HK-2 (cell line): ENCODE measurements around the gene CPSF2.
"Not testable (repeated sequence)": the region's sequence is repeated elsewhere in the genome, so short reads cannot be mapped to it uniquely, and the experiment has no call there.

Experiments
- DNase-seq: peaks from one replicate; pipeline ENCODE4 v3.0.0-alpha.2; 2018; ENCODE audit not compliant: unreplicated experiment

The CPSF2 gene

DNA sequence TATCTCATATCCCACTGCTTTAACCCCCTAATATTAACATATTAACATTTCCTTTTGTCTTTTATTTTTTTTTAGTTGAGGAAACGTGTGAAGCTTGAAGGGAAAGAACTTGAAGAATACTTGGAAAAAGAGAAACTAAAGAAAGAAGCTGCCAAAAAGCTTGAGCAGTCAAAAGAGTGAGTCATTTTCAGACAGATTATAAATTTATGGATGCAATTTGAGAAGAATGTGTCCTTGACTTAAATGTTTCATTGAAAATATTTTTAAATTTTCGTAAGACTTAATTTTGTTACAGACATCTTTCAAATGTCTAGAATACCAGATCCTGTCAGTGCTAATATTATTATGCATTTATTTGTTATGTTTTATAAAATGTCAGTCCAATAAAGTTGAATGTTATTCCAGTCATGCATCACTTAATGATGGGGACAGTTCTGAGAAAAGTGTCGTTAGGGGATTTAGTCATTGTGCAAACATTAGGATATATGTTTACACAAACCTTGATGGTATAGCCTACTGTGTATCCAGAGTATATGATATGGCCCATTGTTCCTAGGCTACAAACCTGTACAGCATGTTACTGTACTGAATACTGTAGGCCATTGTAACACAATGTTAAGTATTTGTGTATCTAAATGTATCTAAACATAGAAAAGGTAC lies 32.6 kb downstream of the CPSF2 start:
- DNase-seq = no peak

DNA sequence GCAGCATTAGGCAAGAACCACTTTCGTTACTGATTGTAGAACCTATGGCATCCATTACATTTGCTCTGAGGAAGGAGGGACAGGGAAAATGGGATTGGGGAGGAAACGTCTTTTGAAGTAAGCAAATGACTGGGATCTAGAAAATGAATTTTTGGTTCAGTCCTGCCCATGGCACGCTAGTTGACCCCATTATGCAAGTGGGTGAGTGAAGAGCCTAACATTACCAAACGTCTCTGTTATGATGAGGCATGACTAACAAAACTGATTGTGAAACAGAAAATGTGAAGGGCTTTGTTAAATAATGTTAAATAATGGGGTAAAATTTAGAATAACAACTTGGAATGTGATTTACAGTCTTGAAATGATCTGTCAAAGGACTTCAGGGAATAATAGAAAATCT lies 38.9 kb downstream of the CPSF2 start:
- DNase-seq = no peak

DNA sequence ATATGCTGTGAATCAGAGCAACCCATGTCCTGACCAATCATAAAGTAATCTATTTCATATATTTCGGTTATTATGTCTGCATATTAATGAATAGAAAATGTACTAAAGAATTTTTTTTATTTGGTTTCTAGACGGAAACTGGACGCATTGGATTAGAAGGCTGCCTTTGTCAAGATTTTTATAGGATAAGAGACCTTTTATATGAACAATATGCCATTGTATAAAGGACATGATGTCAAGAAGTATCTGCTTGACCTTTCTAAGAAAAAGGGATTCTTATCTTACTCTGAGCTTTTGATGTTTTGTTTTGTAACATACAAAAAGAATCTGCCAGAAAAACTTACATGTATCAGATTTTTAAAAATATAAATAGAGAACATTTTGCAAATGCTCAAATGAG lies 39.8 kb downstream of the CPSF2 start:
- DNase-seq = no peak

DNA sequence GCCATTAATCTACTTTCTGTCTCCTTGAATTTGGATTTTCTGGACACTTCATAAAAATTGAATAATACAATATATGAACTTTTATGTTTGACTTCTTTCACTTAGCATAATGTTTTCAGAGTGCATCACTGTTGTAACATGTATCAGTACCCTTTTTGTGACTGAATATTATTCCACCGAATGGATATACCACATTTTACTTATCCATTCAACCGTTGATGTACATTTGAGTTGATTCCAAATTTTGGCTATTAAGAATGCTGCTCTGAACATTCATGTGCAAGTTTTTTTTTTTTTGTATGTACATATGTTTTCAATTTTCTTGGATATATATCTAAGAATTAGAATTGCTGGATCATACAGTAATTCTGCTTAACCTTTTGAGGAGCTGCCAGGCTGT lies 43.2 kb downstream of the CPSF2 start:
- DNase-seq = no peak

DNA sequence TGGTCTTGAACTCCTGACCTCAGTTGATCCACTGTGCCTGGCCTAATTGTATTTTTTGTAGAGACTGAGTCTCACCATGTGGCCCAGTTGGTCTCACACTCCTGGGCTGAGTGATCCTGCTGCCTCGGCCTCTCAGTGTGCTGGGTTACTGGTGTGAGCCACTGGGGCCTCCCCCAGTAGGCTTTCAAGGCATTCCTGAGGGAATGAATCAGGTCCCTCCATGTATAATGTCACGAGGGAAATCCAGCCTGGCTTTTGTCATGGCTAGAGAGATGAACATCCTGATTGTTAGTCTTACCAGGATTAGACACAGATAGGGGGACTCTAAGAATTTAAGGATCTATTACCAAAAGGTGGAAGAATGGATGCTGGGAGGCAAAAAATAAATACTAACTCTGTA lies 51.9 kb downstream of the CPSF2 start:
- peak; percentile 40 for DNase-seq

DNA sequence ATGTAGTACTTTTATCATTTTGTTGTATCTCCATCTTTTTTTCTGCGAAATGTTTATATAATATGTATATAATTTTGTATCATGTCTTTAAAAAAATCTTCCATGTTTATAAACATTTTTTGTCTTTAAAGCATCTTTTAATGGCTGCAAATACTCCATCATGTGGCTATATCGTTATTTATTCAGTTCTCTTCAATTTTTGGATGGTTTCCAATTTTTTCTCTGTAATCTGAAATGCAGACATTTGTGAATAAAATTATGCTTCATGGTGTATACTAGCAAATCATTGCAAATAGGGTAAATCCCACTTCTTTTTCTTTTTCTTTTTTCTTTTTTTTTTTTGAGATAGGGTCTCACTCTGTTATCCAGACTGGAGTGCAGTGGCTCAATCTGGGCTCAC lies 54.0 kb downstream of the CPSF2 start:
- DNase-seq = no peak

DNA sequence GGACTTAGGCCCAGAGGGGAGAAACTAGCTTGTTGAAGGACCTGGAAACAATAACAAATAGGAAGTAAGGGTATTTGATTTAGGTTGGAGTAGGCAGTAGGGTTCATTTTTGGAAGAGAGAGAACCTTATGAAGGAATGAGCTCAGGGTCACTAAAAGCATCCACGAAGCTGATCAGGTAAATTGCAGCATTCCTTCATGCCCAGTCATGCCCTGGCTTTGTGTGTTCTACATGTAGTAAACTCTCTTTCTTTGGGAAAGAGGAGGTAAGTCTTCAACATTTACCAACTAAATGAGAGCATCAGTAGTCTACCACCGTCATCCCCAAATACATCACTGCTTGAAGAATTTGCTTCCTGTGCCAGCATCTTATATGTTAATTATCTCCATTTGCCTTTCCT lies 54.7 kb downstream of the CPSF2 start:
- no peak for DNase-seq

DNA sequence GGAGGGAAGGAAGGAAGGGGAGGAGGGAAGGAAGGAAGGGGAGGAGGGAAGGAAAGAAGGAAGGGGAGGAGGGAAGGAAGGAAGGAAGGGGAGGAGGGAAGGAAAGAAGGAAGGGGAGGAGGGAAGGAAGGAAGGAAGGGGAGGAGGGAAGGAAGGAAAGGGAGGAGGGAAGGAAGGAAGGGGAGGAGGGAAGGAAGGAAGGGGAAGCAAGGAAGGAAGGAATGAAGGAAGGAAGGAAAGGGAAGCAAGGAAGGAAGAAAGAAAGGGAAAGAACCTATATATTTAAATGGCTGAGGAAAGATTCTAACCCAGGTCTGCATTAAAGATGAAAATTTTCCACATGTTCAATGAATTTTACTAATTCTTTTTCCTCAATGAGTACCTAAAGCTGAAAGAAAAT lies 57.4 kb downstream of the CPSF2 start:
- DNase-seq = not testable (repeated sequence)

DNA sequence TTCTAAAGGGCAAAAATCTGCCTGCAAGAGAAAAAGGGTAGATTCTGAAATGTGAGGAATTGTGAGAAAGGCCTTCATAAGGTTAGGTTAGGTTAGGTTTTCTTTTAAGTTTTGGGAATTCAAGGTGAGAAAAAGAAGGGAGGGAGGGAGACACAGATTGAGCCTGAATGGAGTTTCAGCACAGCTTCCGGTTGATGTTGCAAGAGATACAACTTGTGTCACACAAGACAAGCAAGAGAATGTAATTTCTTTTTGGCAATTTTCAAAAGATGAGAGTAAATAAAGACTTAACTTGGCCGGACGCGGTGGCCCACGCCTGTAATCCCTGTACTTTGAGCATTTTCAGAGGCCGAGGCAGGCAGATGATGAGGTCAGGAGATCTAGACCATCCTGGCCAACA lies 63.8 kb downstream of the CPSF2 start:
- no peak for DNase-seq

DNA sequence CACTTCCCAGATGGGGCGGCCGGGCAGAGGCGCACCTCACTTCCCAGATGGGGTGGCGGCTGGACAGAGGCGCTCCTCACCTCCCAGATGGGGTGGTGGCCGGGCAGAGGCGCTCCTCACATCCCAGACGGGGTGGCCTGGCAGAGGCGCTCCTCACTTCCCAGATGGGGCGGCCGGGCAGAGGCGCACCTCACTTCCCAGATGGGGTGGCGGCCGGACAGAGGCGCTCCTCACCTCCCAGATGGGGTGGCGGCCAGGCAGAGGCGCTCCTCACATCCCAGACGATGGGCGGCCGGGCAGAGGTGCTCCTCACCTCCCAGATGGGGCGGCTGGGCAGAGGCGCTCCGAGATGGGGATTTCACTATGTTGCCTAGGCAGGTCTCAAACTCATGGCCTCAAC lies 65.8 kb downstream of the CPSF2 start:
- not testable (repeated sequence) for DNase-seq

DNA sequence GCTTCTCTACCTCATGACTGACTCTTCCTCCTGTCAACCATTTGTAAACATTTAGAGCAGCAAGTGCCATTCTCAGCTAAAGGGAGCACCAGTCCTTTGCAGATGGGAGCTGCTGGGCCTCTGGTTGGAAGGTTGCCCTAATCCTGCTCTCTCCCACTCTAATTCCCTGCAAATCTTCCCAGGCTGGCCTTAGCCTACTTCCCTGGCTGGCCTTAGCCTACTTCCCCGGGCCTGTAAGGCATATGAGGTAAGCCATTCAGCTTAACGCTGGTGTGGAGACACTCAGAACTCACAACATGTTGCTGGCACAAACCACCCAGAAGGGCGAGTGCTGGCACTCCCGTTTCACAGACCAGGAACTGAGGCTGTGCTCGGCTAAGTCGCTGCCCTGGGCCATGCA lies 69.0 kb downstream of the CPSF2 start:
- no peak for DNase-seq

DNA sequence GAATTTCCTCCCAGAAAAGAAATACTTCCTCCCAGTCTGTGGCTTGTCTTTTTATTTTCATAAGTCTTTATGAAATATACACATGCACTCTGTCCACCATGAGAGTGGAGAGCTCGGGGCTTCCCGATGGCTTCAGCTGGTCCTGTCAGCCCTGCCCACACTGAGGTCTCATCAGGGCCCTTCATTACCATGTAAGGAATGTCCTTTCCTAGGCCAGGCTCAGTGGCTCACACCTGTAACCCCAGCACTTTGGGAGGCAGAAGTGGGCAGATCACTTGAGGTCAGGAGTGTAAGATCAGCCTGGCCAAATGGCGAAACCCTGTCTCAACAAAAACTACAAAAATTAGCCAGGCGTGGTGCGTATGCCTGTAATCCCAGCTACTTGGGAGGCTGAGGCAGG lies 77.0 kb downstream of the CPSF2 start:
- DNase-seq = no peak

DNA sequence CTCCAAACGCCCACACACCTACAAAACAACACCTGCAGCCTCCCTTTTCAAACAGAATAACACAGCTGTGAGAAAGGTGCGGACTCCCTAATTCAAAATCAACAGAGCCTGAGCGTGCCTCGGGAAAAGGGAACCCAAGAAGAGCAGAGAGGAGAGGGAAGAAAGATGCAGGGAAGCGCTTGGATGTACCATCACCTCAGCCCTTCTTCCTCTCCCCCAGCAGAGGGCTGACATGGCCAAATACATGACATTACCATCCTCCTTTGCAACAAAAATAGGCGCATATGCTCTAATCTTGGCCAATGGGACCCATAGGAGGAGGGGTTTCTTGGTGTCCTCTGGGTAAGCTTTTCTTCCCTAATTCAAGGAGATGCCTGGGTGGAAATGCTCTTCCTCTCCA lies 78.0 kb downstream of the CPSF2 start:
- no peak for DNase-seq

DNA sequence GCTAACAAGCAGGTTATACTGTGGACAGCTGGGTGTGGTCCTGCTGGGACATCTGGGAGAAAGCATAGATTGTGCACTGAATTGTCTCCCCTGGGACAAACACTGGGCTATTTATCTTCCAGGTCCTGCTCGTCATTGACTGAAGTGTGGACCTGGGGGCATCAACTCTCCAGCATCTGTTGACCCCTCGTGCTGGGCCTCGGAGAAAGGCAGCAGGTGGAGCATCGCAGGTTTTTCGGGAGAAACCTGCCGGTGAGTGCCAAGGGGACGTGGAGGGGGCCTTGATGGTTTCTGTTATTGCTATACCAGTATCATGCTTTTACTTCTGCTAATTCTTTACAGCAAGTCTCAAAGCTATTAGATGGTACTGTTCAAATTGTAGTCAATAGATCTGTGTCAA lies 81.3 kb downstream of the CPSF2 start:
- DNase-seq = no peak

DNA sequence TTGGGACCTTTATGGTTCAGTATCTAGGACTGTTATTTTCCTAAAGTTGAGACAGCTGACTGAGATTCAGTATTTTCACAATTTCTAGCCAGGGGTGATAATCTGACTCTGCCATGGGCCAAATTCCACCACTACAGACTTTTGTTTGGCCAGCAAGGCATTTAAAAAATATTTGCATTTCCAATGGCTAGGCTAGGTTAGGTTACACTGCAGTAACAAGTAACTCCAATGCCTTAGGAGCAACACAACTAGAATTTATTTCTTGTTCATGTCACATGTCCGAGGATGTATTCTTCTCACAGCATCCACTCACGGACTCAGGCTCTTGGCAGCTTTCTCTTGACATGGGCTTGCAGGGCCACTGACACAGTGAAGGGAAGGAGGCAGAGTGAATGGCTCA lies 83.0 kb downstream of the CPSF2 start:
- DNase-seq = no peak

DNA sequence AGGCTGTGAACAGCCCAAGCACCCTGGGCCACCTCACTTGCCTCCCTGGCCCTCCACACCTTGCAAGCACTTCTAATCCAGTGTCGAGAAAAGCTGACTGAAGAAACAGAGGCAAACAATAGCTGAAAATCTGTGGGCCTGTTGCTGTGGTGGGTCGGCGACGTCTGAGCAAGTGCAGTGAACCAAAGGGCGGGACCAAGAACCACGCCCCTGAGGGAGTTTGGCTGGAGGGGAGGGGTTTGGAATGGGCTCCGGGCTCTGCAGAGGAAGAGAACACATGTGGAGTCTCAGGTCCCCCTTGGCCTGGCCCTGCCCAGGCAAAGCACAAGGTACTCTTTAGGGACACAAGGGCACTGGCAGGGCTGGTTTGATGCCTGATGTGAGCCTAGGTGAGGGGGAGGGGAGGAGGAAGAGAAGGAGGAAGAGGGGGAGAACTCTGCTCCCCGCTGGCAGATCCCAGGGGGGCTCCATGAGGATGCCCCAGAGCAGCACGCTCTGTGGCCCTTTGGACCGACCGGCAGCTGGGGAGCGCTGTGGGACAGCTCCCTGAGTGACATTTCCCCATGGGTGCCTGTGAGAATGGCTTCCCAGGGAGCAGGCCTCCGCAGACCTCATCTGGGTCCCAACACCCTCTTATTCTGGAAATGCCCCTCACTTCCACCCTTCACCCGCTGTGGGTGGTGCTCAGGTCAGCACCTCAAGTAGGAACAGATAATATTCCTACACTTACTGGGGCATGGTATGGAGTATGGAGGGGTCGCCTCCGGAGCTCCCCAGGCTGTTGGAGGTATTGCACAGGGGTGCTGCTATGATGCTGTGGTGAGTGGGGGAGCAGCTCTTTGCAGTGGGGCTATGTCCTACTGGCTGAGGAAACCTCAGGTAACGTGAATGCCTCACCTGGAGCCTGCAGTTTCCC lies 85.5 kb downstream of the CPSF2 start:
- no peak for DNase-seq

DNA sequence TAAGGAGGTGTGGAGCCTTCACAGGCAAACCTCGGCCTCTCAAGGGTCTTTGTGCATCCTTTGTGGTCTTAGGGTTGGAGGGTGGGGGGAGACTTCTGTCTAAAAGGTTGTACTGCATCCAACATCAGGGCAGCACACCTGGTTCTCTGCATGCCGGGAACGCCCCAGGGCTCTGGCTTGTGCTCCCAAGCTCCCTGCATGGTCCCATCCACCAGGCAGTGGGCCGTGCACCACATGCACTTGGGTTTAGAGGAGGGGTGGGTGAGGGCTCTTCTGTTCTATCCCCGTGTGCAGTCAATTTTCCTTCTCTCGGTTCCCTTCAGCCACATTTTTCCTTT lies 86.1 kb downstream of the CPSF2 start:
- DNase-seq = no peak

DNA sequence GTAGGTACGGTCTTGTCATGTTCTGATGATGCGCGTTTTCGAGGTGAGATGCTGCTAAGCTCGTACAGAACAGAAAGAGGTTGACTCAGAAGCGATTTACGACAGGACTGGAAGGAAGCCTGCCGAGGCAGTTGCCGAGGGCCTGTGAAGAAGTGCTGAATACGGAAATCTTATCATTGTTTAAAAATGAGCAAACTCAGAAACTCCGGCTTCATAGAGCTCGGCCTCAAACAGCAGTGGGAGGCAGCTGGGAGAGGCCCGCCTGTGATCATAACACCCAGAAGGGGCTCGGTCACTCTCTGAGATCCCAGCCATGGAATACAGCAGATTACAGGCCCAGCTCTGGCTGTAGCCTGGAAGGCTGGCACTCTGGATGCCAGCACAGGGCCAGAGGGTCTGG lies 87.4 kb downstream of the CPSF2 start:
- no peak for DNase-seq

DNA sequence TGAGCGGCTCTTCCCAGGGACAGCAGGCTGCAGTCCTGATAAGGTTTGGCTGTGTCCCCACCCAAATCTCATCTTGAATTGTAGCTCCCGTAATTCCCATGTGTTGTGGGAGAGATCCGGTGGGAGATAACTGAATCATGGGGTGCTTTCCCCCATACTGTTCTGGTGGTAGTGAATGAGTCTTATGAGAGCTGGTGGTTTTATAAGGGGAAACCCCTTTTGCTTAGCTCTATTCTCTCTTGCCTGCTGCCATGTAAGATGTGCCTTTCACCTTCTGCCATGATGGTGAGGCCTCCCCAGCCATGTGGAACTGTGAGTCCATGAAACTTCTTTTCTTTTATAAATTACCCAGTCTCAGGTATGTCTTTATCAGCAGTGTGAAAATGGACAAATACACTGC lies 91.4 kb downstream of the CPSF2 start:
- DNase-seq = not testable (repeated sequence)

DNA sequence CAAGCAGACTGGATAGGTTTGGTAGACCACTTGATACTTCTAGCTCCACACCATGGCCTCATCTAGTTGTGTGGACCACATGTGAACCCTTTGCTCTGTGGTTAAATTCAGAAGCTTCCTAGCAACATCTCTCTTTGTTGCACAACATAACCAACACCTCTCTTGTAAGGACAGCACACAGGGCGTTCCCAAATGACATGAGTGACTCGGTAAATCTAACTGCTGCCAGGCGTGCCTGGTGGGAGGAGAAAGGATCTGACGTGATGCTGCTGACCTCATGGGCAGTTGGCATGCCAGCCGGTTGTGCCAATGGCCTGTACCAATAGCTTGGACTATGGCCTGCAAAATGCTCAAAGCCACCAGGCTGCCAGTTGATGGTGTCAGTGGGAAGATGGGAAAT lies 93.8 kb downstream of the CPSF2 start:
- DNase-seq = no peak

DNA sequence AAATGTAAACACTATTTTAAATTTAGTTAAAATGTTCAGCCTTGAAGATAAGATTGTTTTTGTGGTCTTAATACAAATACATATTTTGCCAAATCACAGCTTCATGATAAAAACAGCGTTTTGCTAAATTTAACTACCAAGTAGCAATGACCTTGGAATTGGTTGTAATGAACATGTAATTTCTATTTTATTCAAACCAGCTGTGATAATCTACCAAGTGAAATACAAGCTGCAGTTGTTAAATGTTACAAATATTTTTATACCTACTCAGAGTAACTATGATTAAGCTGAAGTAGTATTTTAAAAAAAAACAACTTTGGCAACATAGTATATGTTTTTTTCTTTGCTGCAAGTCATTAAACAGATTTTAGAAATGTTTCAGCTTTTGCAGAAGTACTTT lies 96.2 kb downstream of the CPSF2 start:
- no peak for DNase-seq
